ENCODE data around the gene PLSCR4.
"Not testable (repeated sequence)": the region's sequence is repeated elsewhere in the genome, so short reads cannot be mapped to it uniquely, and the experiment has no call there.

PLSCR4 gene

DNA sequence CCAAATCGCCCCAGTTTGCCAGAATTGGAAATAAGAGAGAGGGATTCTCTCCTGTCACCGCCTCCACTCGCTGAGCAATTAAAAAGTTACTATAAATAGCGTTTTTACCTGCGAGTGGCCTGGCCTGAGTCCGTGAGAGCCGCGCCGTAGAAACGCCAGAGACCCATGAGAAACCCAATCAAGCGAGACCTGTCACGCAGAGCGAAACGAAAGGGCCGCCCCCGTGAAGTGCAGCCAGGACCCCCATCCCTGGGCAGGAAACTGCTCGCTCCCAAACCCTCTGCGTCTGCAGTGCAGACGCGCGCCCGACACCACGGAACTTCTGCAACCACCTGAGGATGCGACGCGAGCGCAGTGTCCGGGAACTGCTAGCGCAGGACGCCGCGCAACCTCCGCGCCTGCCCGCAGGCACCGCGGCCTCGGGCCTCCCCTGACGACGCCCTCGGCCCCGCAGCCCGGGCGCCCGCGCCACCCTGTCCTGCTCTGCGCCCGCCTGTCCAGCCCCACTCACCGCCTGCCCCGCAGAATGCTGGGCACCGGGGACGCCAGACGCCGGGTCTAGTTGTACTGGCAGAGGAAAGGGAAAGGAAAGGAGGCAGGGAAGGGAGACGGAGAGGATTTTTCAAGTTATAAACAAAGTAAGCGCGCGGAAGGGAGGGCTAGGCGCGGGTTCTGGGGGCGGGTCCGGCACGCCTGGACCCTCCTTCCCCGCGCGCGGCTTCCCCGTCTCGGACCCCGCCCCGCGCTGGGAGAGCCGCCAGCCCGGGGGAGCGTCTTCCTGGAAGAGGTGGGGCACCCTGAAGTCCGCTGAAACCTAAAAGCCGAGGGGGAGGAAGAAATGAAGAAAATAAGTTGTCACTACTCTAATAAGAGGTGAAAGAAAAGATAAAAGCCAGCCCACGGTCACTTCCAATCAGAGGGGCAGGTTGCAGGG lies at the start of gene PLSCR4:
TSS of gene PLSCR4 (minus strand) at position 657 of the 934 bp plus-strand sequence. CDS start 29,034 bp downstream, outside the sequence.
- DNase-seq, result no peak

DNA sequence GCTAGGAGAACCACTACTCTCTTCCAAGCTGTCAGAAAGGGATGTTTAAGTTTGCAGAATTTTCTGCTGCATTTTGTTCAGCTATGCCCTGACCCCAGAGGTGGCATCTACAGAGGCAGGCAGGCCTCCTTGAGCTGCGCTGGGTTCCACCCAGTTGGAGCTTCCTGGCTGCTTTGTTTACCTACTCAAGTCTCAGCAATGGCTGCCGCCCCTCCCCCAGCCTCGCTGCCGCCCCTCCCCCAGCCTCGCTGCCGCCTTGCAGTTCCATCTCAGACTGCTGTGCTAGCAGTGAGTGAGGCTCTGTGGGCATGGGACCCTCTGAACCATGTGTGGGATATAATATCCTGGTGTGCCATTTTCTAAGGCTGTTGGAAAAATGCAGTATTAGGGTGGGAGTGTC lies 42.5 kb upstream of the PLSCR4 start:
- not testable (repeated sequence) for DNase-seq

DNA sequence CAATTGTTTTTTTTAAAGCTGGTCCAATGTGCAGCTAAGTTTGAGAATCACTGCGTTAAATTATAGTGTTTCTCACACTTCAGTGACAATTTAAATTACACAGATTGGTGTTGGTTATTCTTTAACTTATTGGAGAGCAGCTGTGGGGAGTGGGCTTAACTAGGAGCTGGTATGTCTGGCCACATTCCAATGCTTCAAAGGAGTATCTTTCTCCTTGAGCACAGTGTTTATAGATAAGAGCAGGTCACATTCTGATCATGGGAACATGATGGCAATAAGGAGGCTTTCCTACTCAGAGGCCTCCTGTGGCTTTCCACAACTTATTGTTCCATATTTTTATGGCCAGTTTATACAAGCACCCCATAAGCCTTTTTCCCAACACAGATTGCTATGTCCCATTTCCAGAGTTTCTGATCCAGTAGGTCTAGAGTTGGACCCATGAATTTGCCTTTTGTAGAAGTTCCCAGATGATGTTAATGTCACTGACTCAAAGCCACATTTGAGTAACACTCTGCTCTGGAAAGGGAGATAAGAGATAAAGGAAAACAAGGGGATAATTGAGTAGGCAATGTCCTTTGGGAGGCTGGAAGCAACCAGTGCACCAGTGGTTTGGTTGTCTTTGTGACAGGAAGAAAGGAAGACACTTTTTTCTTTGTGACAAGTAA lies 33.0 kb upstream of the PLSCR4 start:
- no peak for DNase-seq

DNA sequence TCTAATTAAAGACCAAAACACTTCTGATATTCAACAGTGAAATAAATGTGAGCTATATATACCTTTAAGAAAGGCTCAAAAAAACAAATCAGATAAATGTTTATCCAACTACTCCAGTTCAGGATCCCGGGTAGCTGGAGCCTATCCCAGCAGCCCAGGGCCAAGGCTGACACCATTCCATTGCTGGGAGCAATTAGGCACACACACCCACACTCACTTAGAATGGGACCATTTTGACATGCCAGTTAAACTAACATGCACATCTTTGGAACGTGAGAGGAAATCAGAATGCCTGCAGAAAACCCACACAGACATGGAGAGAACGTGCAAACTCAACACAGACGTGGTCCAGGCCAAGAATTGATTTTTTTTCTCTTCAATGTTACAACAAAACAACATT lies 30.0 kb upstream of the PLSCR4 start:
- no peak for DNase-seq

- DNase-seq, result no peak
These were observed 29.0 kb upstream of the PLSCR4 start for GRCh38 chr3:146279951-146280350.

- DNase-seq, result no peak
These were observed 28.1 kb upstream of the PLSCR4 start for GRCh38 chr3:146279013-146279412.

DNA sequence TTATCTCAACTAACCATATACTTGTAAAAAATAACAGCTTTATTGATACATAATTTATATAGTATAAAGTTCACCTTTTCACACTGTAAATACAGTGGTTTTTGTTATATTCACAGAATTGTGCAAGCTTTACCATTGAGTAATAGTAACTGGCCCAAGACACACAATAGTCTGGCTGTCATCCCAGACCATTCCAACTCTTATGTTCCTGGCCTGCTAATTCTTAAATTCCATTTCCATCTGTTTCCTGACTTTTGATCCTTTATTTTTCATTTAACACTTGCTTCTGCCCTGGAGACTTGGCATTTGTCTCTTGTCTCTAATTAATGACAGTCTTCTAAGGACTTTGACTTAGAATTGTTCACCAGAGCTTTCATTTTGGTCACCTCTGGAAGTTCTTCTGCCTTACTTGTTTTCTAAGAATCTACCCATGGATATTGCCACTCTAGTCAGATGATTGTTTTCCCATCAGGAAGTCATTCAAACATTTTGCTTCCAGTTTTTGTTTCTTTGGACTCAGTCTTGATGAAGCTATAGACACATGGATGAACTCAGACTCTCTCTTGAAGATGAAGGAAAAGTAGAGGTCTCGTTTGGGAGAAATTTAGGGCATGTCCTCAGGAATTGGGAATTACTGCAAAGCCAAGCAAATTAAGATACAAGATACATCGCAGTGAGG lies 27.2 kb upstream of the PLSCR4 start:
- no peak for DNase-seq

- no peak for DNase-seq
These were observed 24.6 kb upstream of the PLSCR4 start for GRCh38 chr3:146275476-146275875.

DNA sequence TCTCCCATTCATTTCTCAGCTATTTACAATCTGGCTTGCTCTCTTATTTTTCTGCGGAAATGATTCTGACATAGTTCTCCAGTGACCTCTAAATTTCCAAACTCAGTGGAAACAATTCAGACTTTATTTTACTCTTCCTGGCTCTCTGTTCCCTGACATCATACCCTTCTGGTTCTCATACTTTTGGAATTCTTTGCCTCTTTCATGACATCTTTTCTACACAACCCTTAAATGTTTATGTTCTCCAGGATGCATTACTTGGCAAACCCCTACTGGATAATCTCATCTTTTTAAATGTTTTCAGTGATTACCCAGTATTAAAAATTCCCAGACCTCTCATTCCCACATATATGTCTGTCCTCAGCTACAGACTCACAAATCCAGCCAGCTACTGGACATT lies 23.9 kb upstream of the PLSCR4 start:
- no peak for DNase-seq

GRCh38 chr3:146273721-146274407 lies 23.0 kb upstream of the PLSCR4 start:
- DNase-seq, result no peak

- no peak for DNase-seq
These were observed 20.3 kb upstream of the PLSCR4 start for GRCh38 chr3:146271180-146271579.

GRCh38 chr3:146269271-146269670 lies 18.4 kb upstream of the PLSCR4 start:
- DNase-seq, result no peak

GRCh38 chr3:146268535-146269219 lies 17.8 kb upstream of the PLSCR4 start:
- no peak for DNase-seq

DNA sequence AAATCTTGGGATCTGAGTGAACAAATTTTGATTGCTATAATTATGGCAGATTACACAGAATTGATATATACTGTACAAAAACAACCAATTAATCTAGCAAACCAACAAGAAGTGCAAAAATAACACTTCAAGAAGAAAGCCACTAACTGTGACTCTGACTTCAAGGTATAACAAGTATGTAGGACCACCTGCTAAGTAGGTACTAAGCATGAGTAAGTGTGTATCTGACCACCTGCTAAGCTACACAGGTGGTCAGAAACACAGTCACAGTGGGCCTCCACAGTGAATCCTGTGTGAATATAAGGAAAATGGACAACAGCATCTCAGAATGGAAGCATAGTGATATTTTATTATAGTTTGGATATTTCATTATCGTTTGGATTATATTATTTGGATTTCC lies 14.8 kb upstream of the PLSCR4 start:
- no peak for DNase-seq

- no peak for DNase-seq
These were observed 11.6 kb upstream of the PLSCR4 start for GRCh38 chr3:146262371-146263110.

DNA sequence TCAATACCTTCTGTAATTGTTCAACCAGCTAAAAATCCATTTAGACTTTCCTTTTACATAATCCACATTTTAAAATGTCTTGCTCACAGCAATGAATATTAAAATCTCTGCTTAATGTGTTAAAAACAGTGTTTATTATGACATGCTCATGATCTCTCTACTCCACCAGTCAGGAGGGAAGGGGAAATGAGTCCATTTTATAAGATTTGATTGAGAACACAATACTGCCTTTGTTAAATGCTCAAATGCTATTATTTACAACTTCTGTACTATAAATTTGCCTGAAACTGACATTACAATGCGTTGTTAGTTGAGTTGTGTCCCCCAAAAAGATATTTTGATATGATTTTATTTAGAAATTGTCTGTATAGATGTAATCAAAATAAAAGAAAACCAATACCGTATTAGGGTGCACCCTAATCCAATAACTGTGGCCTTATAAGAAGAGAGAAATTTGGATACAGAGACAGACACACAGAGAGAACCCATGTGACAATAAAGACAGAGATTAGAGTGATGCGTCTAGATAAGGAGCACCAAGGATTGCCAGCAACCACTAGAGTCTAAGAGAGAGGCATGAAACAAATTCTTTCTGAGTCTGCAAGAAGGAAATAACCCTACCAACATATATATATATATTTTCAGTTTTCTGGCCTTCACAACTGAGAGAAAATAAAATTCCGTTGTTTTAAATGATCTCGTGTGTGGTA lies 9.1 kb upstream of the PLSCR4 start:
- DNase-seq, result no peak

DNA sequence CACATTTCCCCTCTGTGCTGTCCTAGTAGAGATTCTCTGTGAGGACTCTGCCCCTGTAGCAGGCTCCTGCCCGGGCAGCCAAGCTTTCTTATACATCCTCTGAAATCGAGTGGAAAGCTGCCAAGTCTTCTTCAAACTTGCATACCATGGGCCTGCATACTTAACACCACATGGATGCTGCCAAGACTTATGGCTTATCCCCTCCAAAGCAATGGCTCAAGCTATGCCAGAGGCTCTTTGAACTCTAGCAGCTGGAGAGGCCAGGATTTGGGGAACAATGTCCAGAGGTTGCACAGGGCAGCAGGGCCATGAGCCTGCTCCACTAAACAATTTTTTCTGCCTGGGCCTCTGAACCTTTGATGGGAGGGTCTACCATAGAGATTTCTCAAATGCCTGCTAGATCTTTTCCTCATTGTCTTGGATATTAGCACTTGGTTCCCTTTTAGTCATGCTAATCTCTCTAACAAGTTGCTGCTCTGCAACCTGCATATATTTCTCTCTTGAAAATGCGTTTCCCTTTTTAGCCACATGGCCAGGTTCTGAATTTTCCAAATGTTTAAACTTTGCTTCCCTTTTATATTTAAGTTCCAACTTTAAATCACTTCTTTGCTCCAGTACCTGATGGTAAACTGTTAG lies 6.1 kb upstream of the PLSCR4 start:
- DNase-seq, result no peak

- DNase-seq, result not testable (repeated sequence)
These were observed 1.5 kb upstream of the PLSCR4 start for GRCh38 chr3:146252445-146252844.

- no peak for DNase-seq
These were observed 984 bp downstream of the PLSCR4 start for GRCh38 chr3:146249921-146250320.

GRCh38 chr3:146247911-146248310 lies 3.0 kb downstream of the PLSCR4 start:
- DNase-seq, result no peak

Data from NCI-H1436 treated with DMSO at 0.1 percent for 48 hours (cell line).